ENCODE results near the gene SLC35F5. TPM values are rescaled to one million over a fixed set of nuclear protein-coding genes. Genes with fewer than 3 reads are reported as not detected.

SLC35F5 gene
- polyA plus RNA-seq, 1 donor from 2014 or later, result 56.2 TPM

- Histone ChIP-seq H3K9ac (ENCODE audit: low read length) (no peak overlapping the region), H2AFZ (ENCODE audit: low read depth, low read length) (no peak overlapping the region)
Measured at GRCh38 chr2:113768770-113769169, 12.3 kb upstream of the SLC35F5 start.

GRCh38 chr2:113767811-113768460 lies 11.5 kb upstream of the SLC35F5 start:
- TF ChIP-seq REST (IDR thresholded peaks at IDR 0.05; ENCODE audit: borderline replicate concordance), result no peak
- no peak for TF ChIP-seq CTCF (IDR thresholded peaks at IDR 0.05; ENCODE audit: poor library complexity, severe bottlenecking)
- TF ChIP-seq RAD21 (conservative IDR thresholded peaks at IDR 0.05), result no peak
- TF ChIP-seq EP300 (conservative IDR thresholded peaks at IDR 0.05; ENCODE audit: poor library complexity, severe bottlenecking), result no peak
- no peak overlapping the region for H3K27ac ChIP-seq (ENCODE audit: low read length)

More at GRCh38 chr2:113768770-113769169, 12.3 kb upstream of the SLC35F5 start:
- no peak overlapping the region for H3K4me2 ChIP-seq (ENCODE audit: low read length)
- H3K9me2 ChIP-seq (ENCODE audit: insufficient read depth, low read length), result no peaks in the 10 kb centered on the region
- H4K20me1 ChIP-seq (ENCODE audit: insufficient read depth), result no peaks in the 10 kb centered on the region
- TF ChIP-seq CTCF (IDR thresholded peaks at IDR 0.05; ENCODE audit: poor library complexity, severe bottlenecking) (no peak), SMC3 (conservative IDR thresholded peaks at IDR 0.05; ENCODE audit: poor library complexity) (no peak), MXI1 (conservative IDR thresholded peaks at IDR 0.05; ENCODE audit: poor library complexity, severe bottlenecking) (no peak), EP300 (conservative IDR thresholded peaks at IDR 0.05; ENCODE audit: poor library complexity, severe bottlenecking) (no peak), REST (IDR thresholded peaks at IDR 0.05; ENCODE audit: borderline replicate concordance) (no peak), EZH2 (IDR thresholded peaks at IDR 0.05; ENCODE audit: borderline replicate concordance, insufficient read depth, low read length, poor library complexity, severe bottlenecking) (no peak), POLR2AphosphoS5 (IDR thresholded peaks at IDR 0.05) (no peak), RAD21 (conservative IDR thresholded peaks at IDR 0.05) (no peak), TAF1 (IDR thresholded peaks at IDR 0.05; ENCODE audit: low read depth) (no peak)
- no peak overlapping the region for H3K4me3 ChIP-seq (ENCODE audit: low read length)
- no peaks in the 10 kb centered on the region for H3K36me3 ChIP-seq (ENCODE audit: insufficient read depth, low read length)
- no peak overlapping the region for H3K27ac ChIP-seq (ENCODE audit: low read length)
- H3K79me2 ChIP-seq (replicated peaks; ENCODE audit: insufficient read depth, low read length), result no peaks in the 10 kb centered on the region
- H3F3A ChIP-seq (ENCODE audit: insufficient read depth, low read length, poor library complexity, severe bottlenecking), result no peaks in the 10 kb centered on the region
- H3K27me3 ChIP-seq (ENCODE audit: insufficient read depth, low read depth, low read length), result no peaks in the 10 kb centered on the region
- H3K9me3 ChIP-seq (ENCODE audit: low read length), result no peaks in the 10 kb centered on the region

More at GRCh38 chr2:113767811-113768460, 11.5 kb upstream of the SLC35F5 start:
- Histone ChIP-seq H3K79me2 (replicated peaks; ENCODE audit: insufficient read depth, low read length) (no peaks in the 10 kb centered on the region), H3K9me2 (ENCODE audit: insufficient read depth, low read length) (no peaks in the 10 kb centered on the region), H3K36me3 (ENCODE audit: insufficient read depth, low read length) (no peaks in the 10 kb centered on the region), H3K4me3 (ENCODE audit: low read length) (no peak overlapping the region), H2AFZ (ENCODE audit: low read depth, low read length) (no peak overlapping the region), H3K4me2 (ENCODE audit: low read length) (no peak overlapping the region), H3F3A (ENCODE audit: insufficient read depth, low read length, poor library complexity, severe bottlenecking) (no peaks in the 10 kb centered on the region), H3K27me3 (ENCODE audit: insufficient read depth, low read depth, low read length) (no peaks in the 10 kb centered on the region), H3K9me3 (ENCODE audit: low read length) (no peaks in the 10 kb centered on the region), H4K20me1 (ENCODE audit: insufficient read depth) (no peaks in the 10 kb centered on the region), H3K9ac (ENCODE audit: low read length) (no peak overlapping the region)

Measured in neural cell (in vitro differentiated cells).